Activated gamma-delta T cell (primary cell): ENCODE results near the gene UNCX.

ENCODE experiments used
- DNase-seq: peaks from one replicate; lab custom pipeline; 2025; lab: John Stamatoyannopoulos, UW

UNCX gene

GRCh38 chr7:1243964-1244416, 11.3 kb downstream of the UNCX start:
- no peak for DNase-seq

GRCh38 chr7:1244700-1245523, 12.2 kb downstream of the UNCX start:
- no peak for DNase-seq

GRCh38 chr7:1245524-1246050, 12.9 kb downstream of the UNCX start:
- DNase-seq, result no peak

GRCh38 chr7:1246160-1246870, 13.6 kb downstream of the UNCX start:
- no peak for DNase-seq

- no peak for DNase-seq
Measured at GRCh38 chr7:1246871-1247526, 14.3 kb downstream of the UNCX start.

GRCh38 chr7:1247527-1248041, 14.9 kb downstream of the UNCX start:
- DNase-seq, result no peak

GRCh38 chr7:1248143-1248915, 15.7 kb downstream of the UNCX start:
- DNase-seq, result no peak

GRCh38 chr7:1248916-1249581, 16.4 kb downstream of the UNCX start:
- DNase-seq, result no peak

- DNase-seq, result no peak
Measured at GRCh38 chr7:1249731-1250130, 17.1 kb downstream of the UNCX start.

- no peak for DNase-seq
Measured at GRCh38 chr7:1250901-1251300, 18.2 kb downstream of the UNCX start.

GRCh38 chr7:1251796-1252539, 19.3 kb downstream of the UNCX start:
- DNase-seq, result no peak

- no peak for DNase-seq
Measured at GRCh38 chr7:1252540-1253090, 19.9 kb downstream of the UNCX start.

GRCh38 chr7:1253681-1254181, 21.1 kb downstream of the UNCX start:
- no peak for DNase-seq

GRCh38 chr7:1254281-1255079, 21.8 kb downstream of the UNCX start:
- DNase-seq, result no peak

- no peak for DNase-seq
Measured at GRCh38 chr7:1255080-1255816, 22.6 kb downstream of the UNCX start.

GRCh38 chr7:1255817-1256340, 23.2 kb downstream of the UNCX start:
- no peak for DNase-seq

GRCh38 chr7:1256621-1257020, 23.9 kb downstream of the UNCX start:
- no peak for DNase-seq

- DNase-seq, result no peak
Measured at GRCh38 chr7:1257221-1257620, 24.5 kb downstream of the UNCX start.
